ENCODE measurements around the gene ACY1. TPM values are rescaled to one million over a fixed set of nuclear protein-coding genes. Genes with fewer than 3 reads are reported as not detected.
"Not testable (repeated sequence)": the region's sequence is repeated elsewhere in the genome, so short reads cannot be mapped to it uniquely, and the experiment has no call there.

ACY1 gene
- total RNA-seq, 2 experiments from 2014 or later: 3.3 to 4.0 TPM

DNA sequence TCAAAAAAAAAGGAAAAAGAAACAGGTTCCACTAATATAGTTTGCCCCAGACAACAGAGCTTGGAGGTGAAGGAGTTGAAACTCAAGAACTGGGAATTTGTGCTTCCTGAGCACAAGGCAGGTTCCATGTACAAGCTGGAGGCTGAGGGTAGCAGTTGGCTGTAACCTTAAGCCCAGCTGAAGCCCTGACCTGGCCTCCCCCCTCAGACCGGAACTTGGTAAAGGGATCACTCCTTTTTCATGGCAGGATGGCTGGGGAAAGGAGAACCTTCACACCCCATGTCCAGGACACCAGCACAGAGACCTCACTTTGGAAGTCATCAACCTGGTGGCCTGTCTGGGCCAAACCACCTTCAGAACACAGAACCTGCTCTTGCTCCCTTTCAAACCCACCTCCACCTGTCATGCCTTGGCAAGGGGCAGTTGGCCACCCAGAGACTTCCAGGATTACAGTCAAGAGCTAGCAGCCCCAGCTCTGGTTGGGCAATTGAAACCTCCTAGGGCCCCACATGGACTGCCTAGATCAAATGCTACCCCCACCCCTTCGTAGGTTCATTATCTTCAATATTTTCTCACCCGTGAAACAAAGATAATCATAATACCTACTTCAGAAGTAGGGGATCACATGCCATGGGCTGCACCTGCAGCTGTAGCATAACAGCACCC, 8.8 kb downstream of the ACY1 start:
- H4K20me1 ChIP-seq (ENCODE audit: insufficient read depth, low read length): peaks cover 12% of the 10 kb centered on the region; the same call in 1 of the 2 replicates
- no peak overlapping the region for H2AFZ ChIP-seq (ENCODE audit: low read length)
- intact Hi-C loops (cut with micrococcal nuclease; ENCODE audit: unreplicated experiment): no loop called here
- POLR2A ChIA-PET: interaction anchor here (0.9 to 1.2 kb wide), 2 partner anchors 9 to 49 kb away, joined by 3 to 4 read pairs; partner anchors contain the start of gene ACY1
- no TSS peak for BruUV-seq (replicated peaks)
- H3K79me2 ChIP-seq (ENCODE audit: insufficient read depth, low read depth, low read length): peaks cover 27% of the 10 kb centered on the region
- peak overlapping the region; percentile 14 for H3K27ac ChIP-seq (ENCODE audit: low read depth, low read length, poor library complexity, severe bottlenecking)
- no peaks in the 10 kb centered on the region for H3K9me2 ChIP-seq (ENCODE audit: insufficient read depth, low read length)
- peaks cover 29% of the 10 kb centered on the region for H3K4me1 ChIP-seq (ENCODE audit: insufficient read depth, low read length, poor library complexity, severe bottlenecking)
- CTCF ChIA-PET (ENCODE audit: unreplicated experiment): no interaction called here
- H3K4me3 ChIP-seq (ENCODE audit: low read depth, low read length, poor library complexity, severe bottlenecking): no peak overlapping the region
- no peaks in the 10 kb centered on the region for H3K9me3 ChIP-seq (ENCODE audit: low read length)
- peaks cover 44% of the 10 kb centered on the region for H3K36me3 ChIP-seq (ENCODE audit: insufficient read depth, low read length)
- no peak for DNase-seq (ENCODE audit: low spot score)
- H3K4me2 ChIP-seq (ENCODE audit: low read length): 0 out of 2 replicates have a peak overlapping the region, but pooled peaks have one; percentile 14
- TF ChIP-seq, protein P1, sequence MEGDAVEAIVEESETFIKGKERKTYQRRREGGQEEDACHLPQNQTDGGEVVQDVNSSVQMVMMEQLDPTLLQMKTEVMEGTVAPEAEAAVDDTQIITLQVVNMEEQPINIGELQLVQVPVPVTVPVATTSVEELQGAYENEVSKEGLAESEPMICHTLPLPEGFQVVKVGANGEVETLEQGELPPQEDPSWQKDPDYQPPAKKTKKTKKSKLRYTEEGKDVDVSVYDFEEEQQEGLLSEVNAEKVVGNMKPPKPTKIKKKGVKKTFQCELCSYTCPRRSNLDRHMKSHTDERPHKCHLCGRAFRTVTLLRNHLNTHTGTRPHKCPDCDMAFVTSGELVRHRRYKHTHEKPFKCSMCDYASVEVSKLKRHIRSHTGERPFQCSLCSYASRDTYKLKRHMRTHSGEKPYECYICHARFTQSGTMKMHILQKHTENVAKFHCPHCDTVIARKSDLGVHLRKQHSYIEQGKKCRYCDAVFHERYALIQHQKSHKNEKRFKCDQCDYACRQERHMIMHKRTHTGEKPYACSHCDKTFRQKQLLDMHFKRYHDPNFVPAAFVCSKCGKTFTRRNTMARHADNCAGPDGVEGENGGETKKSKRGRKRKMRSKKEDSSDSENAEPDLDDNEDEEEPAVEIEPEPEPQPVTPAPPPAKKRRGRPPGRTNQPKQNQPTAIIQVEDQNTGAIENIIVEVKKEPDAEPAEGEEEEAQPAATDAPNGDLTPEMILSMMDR (conservative IDR thresholded peaks at IDR 0.05; ENCODE audit: low read length): no peak
- TF ChIP-seq EZH2phosphoT487 (IDR thresholded peaks at IDR 0.05; ENCODE audit: borderline replicate concordance, low read depth, low read length): no peak

DNA sequence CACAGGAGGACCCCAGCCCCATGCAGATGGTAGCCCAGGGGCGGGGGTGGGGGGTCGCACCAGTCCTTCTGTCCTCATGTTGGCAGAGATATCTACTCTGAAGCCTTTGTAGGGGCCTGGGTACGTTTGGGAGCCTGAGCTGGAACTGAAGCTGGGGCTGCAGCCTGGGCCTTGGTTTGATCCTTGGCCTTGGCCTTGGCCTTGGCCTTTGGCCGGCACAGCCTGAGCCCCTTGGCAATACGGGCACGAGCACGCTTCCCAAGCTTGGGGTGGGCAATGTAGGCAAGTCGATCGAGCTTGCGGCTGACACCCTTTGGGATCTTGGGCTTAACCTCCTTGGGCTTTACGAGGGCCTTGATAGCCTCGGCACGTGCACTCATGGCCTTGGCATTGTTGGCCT, 10.3 kb downstream of the ACY1 start:
- Histone ChIP-seq H3K4me1 (ENCODE audit: insufficient read depth, low read length, poor library complexity, severe bottlenecking) (peaks cover 29% of the 10 kb centered on the region), H3K36me3 (ENCODE audit: insufficient read depth, low read length) (peaks cover 44% of the 10 kb centered on the region), H3K79me2 (ENCODE audit: insufficient read depth, low read depth, low read length) (peaks cover 27% of the 10 kb centered on the region), H4K20me1 (ENCODE audit: insufficient read depth, low read length) (peaks cover 12% of the 10 kb centered on the region; the same call in 1 of the 2 replicates), H3K4me2 (ENCODE audit: low read length) (peak overlapping the region; percentile 96)
- BruUV-seq (replicated peaks): TSS peak; percentile 86
- H3K9me2 ChIP-seq (ENCODE audit: insufficient read depth, low read length); H3K4me3 ChIP-seq (ENCODE audit: low read depth, low read length, poor library complexity, severe bottlenecking); H3K27ac ChIP-seq (ENCODE audit: low read depth, low read length, poor library complexity, severe bottlenecking); CTCF ChIA-PET (ENCODE audit: unreplicated experiment); DNase-seq (ENCODE audit: low spot score); H2AFZ ChIP-seq (ENCODE audit: low read length); H3K9me3 ChIP-seq (ENCODE audit: low read length): not testable (repeated sequence)
- POLR2A ChIA-PET: interaction anchor here (0.5 to 1.2 kb wide), 4 partner anchors 10 to 252 kb away, joined by 3 to 4 read pairs (median 3); partner anchors contain the start of gene ACY1
- intact Hi-C loops (cut with micrococcal nuclease; ENCODE audit: unreplicated experiment): loop anchor here (2.0 kb wide), 1 partner anchor 19 kb away; the partner anchor contains the start of genes ABHD14A and ABHD14B

DNA sequence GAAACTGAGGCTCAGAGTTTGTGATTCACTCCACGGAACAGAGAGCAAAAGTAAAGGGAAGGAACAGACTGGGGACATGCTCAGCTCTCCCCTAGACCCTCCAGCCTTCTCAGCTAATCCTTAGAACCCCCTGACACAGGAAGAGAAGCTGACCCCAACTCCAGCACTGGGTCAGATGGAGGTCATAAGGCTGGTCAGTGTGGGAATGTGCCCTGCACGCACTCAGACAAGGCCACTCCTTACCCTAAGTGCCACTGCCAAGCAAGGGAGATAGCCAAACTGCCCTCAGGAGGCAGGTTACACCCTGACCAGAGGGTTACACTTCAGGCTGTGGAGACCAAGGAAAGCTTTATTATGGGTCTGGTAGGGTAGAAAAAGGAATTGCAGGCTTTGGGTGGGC, 11.2 kb downstream of the ACY1 start:
- H3K9me3 ChIP-seq (ENCODE audit: low read length): no peaks in the 10 kb centered on the region
- TF ChIP-seq, protein P1 (conservative IDR thresholded peaks at IDR 0.05; ENCODE audit: low read length): no peak
- TF ChIP-seq EZH2phosphoT487 (IDR thresholded peaks at IDR 0.05; ENCODE audit: borderline replicate concordance, low read depth, low read length): no peak
- H3K4me3 ChIP-seq (ENCODE audit: low read depth, low read length, poor library complexity, severe bottlenecking): peak overlapping the region; percentile 96
- DNase-seq (ENCODE audit: low spot score): no peak
- peak overlapping the region; percentile 60 for H3K27ac ChIP-seq (ENCODE audit: low read depth, low read length, poor library complexity, severe bottlenecking)
- H4K20me1 ChIP-seq (ENCODE audit: insufficient read depth, low read length): peaks cover 12% of the 10 kb centered on the region; the same call in 1 of the 2 replicates
- peaks cover 29% of the 10 kb centered on the region for H3K4me1 ChIP-seq (ENCODE audit: insufficient read depth, low read length, poor library complexity, severe bottlenecking)
- peak overlapping the region; percentile 96 for H3K4me2 ChIP-seq (ENCODE audit: low read length)
- peaks cover 27% of the 10 kb centered on the region for H3K79me2 ChIP-seq (ENCODE audit: insufficient read depth, low read depth, low read length)
- BruUV-seq (replicated peaks): no TSS peak
- no peak overlapping the region for H2AFZ ChIP-seq (ENCODE audit: low read length)
- POLR2A ChIA-PET: interaction anchor here (0.7 to 2.4 kb wide), 4 partner anchors 21 to 190 kb away, joined by 3 to 11 read pairs (median 3); partner anchors contain the start of genes ABHD14B, PARP3 and RRP9
- intact Hi-C loops (cut with micrococcal nuclease; ENCODE audit: unreplicated experiment): loop anchor here (2.0 kb wide), 1 partner anchor 20 kb away; the partner anchor contains the start of genes ABHD14A and ABHD14B
- CTCF ChIA-PET (ENCODE audit: unreplicated experiment): no interaction called here
- H3K9me2 ChIP-seq (ENCODE audit: insufficient read depth, low read length): no peaks in the 10 kb centered on the region
- peaks cover 44% of the 10 kb centered on the region for H3K36me3 ChIP-seq (ENCODE audit: insufficient read depth, low read length)

Measured in OCI-LY7 (cell line).